HCT116 (cell line): Measurements from ENCODE around the gene TENT4A.

Experiments used
- JUND ChIP-seq: IDR thresholded peaks from 2 replicates; pipeline ENCODE4 v1.6.1; 2012
- POLR2A ChIP-seq: IDR thresholded peaks from 2 replicates; pipeline ENCODE4 v1.7.0; 2011; ENCODE audit warnings: borderline replicate concordance; ENCODE audit not compliant: insufficient read depth, insufficient read length; ENCODE audit errors: extremely low read depth
- POLR2AphosphoS5 ChIP-seq: IDR thresholded peaks from 2 replicates; pipeline ENCODE4 v1.6.1; 2011; ENCODE audit warnings: mild to moderate bottlenecking, low read depth, low read length, moderate library complexity
- SIN3A ChIP-seq: IDR thresholded peaks from 2 replicates; pipeline ENCODE4 v1.6.1; 2012; ENCODE audit warnings: low read depth
- TF ChIP-seq, protein P1 (sequence below), 3 experiments: fragments of 200-600 bp in 1 of 3; sonication (generic) in 1 of 3; IDR thresholded peaks in 2 of 3; conservative IDR thresholded peaks in 1 of 3; 2 replicates each; pipeline ENCODE4 v1.5.1; 2012 to 2017; ENCODE audit warnings: low read depth in 2 of 3, low read length in 2 of 3, antibody characterized with exemption in 1 of 3, borderline replicate concordance in 1 of 3, control low read depth in 1 of 3, mild to moderate bottlenecking in 1 of 3, mixed read lengths in 1 of 3, mixed run types in 1 of 3, moderate library complexity in 1 of 3; ENCODE audit not compliant: insufficient read depth in 1 of 3
- TF ChIP-seq, protein P2 (sequence below): IDR thresholded peaks from 2 replicates; pipeline ENCODE4 v1.6.1; 2012

DNA sequence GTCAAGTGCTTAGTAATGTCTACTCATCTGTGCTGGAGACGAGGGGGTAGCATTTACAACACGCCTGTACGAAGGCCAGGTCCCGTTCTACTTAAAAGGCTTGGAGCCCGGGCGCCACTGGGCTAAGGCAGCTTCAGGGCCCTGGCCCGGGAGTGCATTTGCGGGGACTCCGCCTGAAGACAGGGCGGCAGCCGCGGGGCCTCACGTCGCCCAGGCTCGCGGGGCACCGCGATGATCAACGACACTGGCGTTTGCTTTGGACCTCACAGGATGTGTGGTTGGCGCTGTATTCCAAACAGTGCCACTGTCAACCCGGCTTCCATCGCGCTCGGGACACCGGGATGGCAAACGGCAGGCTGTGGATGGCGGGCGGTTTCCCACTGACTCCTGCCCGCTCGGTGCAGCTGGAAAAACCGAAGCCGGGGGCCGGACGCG is 1.1 kb upstream of the TENT4A start:
- no peak for TF ChIP-seq POLR2A
- TF ChIP-seq POLR2AphosphoS5, result no peak
- peak; percentile 80; the same call in 1 of the 2 replicates for TF ChIP-seq SIN3A
- TF ChIP-seq, protein P1, sequence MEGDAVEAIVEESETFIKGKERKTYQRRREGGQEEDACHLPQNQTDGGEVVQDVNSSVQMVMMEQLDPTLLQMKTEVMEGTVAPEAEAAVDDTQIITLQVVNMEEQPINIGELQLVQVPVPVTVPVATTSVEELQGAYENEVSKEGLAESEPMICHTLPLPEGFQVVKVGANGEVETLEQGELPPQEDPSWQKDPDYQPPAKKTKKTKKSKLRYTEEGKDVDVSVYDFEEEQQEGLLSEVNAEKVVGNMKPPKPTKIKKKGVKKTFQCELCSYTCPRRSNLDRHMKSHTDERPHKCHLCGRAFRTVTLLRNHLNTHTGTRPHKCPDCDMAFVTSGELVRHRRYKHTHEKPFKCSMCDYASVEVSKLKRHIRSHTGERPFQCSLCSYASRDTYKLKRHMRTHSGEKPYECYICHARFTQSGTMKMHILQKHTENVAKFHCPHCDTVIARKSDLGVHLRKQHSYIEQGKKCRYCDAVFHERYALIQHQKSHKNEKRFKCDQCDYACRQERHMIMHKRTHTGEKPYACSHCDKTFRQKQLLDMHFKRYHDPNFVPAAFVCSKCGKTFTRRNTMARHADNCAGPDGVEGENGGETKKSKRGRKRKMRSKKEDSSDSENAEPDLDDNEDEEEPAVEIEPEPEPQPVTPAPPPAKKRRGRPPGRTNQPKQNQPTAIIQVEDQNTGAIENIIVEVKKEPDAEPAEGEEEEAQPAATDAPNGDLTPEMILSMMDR (IDR thresholded peaks at IDR 0.05 in 2 of 3, conservative IDR thresholded peaks at IDR 0.05 in 1 of 3; ENCODE audit: borderline replicate concordance in 1 of 3, insufficient read depth in 1 of 3, low read depth in 2 of 3, low read length in 2 of 3), result peak in 2 of 3 experiments; percentile 5 to 27; a peak in 3 of 6 replicates
- TF ChIP-seq JUND, result no peak
- TF ChIP-seq, protein P2, sequence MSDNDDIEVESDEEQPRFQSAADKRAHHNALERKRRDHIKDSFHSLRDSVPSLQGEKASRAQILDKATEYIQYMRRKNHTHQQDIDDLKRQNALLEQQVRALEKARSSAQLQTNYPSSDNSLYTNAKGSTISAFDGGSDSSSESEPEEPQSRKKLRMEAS, result no peak
